ENCODE data around the gene NPIPB8.
"Not testable (repeated sequence)": the region's sequence is repeated elsewhere in the genome, so short reads cannot be mapped to it uniquely, and the experiment has no call there.

- not testable (repeated sequence) for TF ChIP-seq CTCF (conservative IDR thresholded peaks at IDR 0.05; ENCODE audit: low read depth, low read length); EZH2phosphoT487 (IDR thresholded peaks at IDR 0.05; ENCODE audit: borderline replicate concordance, low read length)
These were observed at the start of gene NPIPB8 for GRCh38 chr16:28637765-28638164.

Data from PC-3 (cell line).